ENCODE results near the gene CLCN6. TPM values are rescaled to one million over a fixed set of nuclear protein-coding genes. Genes with fewer than 3 reads are reported as not detected.

Gene CLCN6
- total RNA-seq, 1 donor from 2014 or later = 56.3 TPM

DNA sequence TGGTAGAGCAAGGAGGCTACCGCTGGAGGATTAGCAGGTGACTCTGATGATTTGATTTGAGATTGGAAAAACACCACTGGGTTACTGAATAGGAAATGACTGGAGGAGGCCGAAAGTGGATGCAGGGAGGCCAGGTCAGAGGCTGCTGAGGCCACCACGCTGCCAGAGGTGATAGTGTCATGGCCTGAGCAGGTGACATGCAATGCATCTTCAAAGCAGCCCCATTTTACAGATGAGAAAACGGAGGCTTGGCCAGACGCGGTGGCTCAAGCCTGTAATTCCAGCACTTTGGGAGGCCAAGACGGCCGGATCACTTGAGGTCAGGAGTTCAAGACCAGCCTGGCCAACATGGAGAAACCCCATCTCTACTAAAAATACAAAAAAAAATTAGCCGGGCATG lies 31.2 kb upstream of the CLCN6 start:
- no peaks in the 10 kb centered on the region for H3K4me1 Mint-ChIP-seq
- TF ChIP-seq, protein P1, sequence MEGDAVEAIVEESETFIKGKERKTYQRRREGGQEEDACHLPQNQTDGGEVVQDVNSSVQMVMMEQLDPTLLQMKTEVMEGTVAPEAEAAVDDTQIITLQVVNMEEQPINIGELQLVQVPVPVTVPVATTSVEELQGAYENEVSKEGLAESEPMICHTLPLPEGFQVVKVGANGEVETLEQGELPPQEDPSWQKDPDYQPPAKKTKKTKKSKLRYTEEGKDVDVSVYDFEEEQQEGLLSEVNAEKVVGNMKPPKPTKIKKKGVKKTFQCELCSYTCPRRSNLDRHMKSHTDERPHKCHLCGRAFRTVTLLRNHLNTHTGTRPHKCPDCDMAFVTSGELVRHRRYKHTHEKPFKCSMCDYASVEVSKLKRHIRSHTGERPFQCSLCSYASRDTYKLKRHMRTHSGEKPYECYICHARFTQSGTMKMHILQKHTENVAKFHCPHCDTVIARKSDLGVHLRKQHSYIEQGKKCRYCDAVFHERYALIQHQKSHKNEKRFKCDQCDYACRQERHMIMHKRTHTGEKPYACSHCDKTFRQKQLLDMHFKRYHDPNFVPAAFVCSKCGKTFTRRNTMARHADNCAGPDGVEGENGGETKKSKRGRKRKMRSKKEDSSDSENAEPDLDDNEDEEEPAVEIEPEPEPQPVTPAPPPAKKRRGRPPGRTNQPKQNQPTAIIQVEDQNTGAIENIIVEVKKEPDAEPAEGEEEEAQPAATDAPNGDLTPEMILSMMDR (conservative IDR thresholded peaks at IDR 0.05) = no peak
- H3K27me3 Mint-ChIP-seq (ENCODE audit: low read depth) = no peaks in the 10 kb centered on the region
- DNase-seq (ENCODE audit: low read depth, low spot score) = no peak
- H3K9me3 Mint-ChIP-seq = no peaks in the 10 kb centered on the region
- no peaks in the 10 kb centered on the region for H3K36me3 Mint-ChIP-seq (ENCODE audit: low read depth)
- no peak overlapping the region for H3K4me3 Mint-ChIP-seq
- peak overlapping the region; percentile 0 for H3K27ac Mint-ChIP-seq (ENCODE audit: unreplicated experiment)

- no peak overlapping the region for H3K27ac Mint-ChIP-seq (ENCODE audit: unreplicated experiment)
- H3K4me1 Mint-ChIP-seq = no peaks in the 10 kb centered on the region
- no peak overlapping the region for H3K4me3 Mint-ChIP-seq
- no peaks in the 10 kb centered on the region for H3K27me3 Mint-ChIP-seq (ENCODE audit: low read depth)
- DNase-seq (ENCODE audit: low read depth, low spot score) = no peak
- no peaks in the 10 kb centered on the region for H3K9me3 Mint-ChIP-seq
- TF ChIP-seq, protein P1 (conservative IDR thresholded peaks at IDR 0.05) = no peak
- H3K36me3 Mint-ChIP-seq (ENCODE audit: low read depth) = no peaks in the 10 kb centered on the region
Measured at GRCh38 chr1:11777658-11778322, 28.2 kb upstream of the CLCN6 start.

- H3K27ac Mint-ChIP-seq (ENCODE audit: unreplicated experiment) = no peak overlapping the region
- DNase-seq (ENCODE audit: low read depth, low spot score) = no peak
- TF ChIP-seq, protein P1 (conservative IDR thresholded peaks at IDR 0.05) = no peak
- H3K4me3 Mint-ChIP-seq = no peak overlapping the region
- no peaks in the 10 kb centered on the region for H3K4me1 Mint-ChIP-seq
- H3K9me3 Mint-ChIP-seq = no peaks in the 10 kb centered on the region
- no peaks in the 10 kb centered on the region for H3K36me3 Mint-ChIP-seq (ENCODE audit: low read depth)
- H3K27me3 Mint-ChIP-seq (ENCODE audit: low read depth) = no peaks in the 10 kb centered on the region
Measured at GRCh38 chr1:11778336-11778735, 27.7 kb upstream of the CLCN6 start.

GRCh38 chr1:11778844-11779623 lies 27.0 kb upstream of the CLCN6 start:
- TF ChIP-seq, protein P1 (conservative IDR thresholded peaks at IDR 0.05) = no peak
- H3K36me3 Mint-ChIP-seq (ENCODE audit: low read depth) = no peaks in the 10 kb centered on the region
- no peaks in the 10 kb centered on the region for H3K9me3 Mint-ChIP-seq
- no peak overlapping the region for H3K4me3 Mint-ChIP-seq
- no peaks in the 10 kb centered on the region for H3K4me1 Mint-ChIP-seq
- DNase-seq (ENCODE audit: low read depth, low spot score) = no peak
- H3K27me3 Mint-ChIP-seq (ENCODE audit: low read depth) = no peaks in the 10 kb centered on the region
- H3K27ac Mint-ChIP-seq (ENCODE audit: unreplicated experiment) = no peak overlapping the region

- TF ChIP-seq, protein P1 (conservative IDR thresholded peaks at IDR 0.05) = no peak
- Mint-ChIP-seq H3K27me3 (ENCODE audit: low read depth) (no peaks in the 10 kb centered on the region), H3K36me3 (ENCODE audit: low read depth) (no peaks in the 10 kb centered on the region), H3K4me1 (no peaks in the 10 kb centered on the region), H3K4me3 (no peak overlapping the region), H3K9me3 (no peaks in the 10 kb centered on the region), H3K27ac (ENCODE audit: unreplicated experiment) (no peak overlapping the region)
- DNase-seq (ENCODE audit: low read depth, low spot score) = no peak
Measured at GRCh38 chr1:11779715-11780379, 26.1 kb upstream of the CLCN6 start.

All from neural crest cell (in vitro differentiated cells).